Posterior cingulate gyrus (tissue), 11 donors: ENCODE results near the gene CTIF.

Source experiments
- DNase-seq, 10 donors: peaks; one replicate each; pipeline versions ENCODE4 v3.0.0 to v3.0.0-alpha.2; 2020 to 2021; ENCODE audit warnings: mixed read lengths in 3 of 10
- intact Hi-C: fragments of 100-400 bp; cut with DNase I; formaldehyde crosslinking; loops from one replicate; pipeline ENCODE4 v1.15.1; 2023

CTIF gene

GRCh38 chr18:48751727-48752468 lies 213.1 kb downstream of the CTIF start:
- intact Hi-C loops = no loop called here
- peak in 5 of 10 donors; percentile 37 to 83 (median 61) for DNase-seq

GRCh38 chr18:48752478-48752877 lies 213.6 kb downstream of the CTIF start:
- intact Hi-C loops = no loop called here
- peak in 3 of 10 donors; percentile 21 to 67 (median 45) for DNase-seq

- intact Hi-C loops = no loop called here
- peak in 3 of 10 donors; percentile 16 to 68 (median 58) for DNase-seq
Observed at GRCh38 chr18:48752928-48753327, 214.1 kb downstream of the CTIF start.

GRCh38 chr18:48753691-48754090 lies 214.9 kb downstream of the CTIF start:
- intact Hi-C loops = no loop called here
- DNase-seq = peak in 2 of 10 donors; percentile 57 to 63

- intact Hi-C loops = no loop called here
- peak in 3 of 10 donors; percentile 19 to 48 (median 43) for DNase-seq
Observed at GRCh38 chr18:48754559-48754958, 215.7 kb downstream of the CTIF start.

GRCh38 chr18:48754993-48755473 lies 216.2 kb downstream of the CTIF start:
- intact Hi-C loops = no loop called here
- DNase-seq = peak in 2 of 10 donors; percentile 27 to 37

GRCh38 chr18:48756511-48757226 lies 217.8 kb downstream of the CTIF start:
- peak in 2 of 10 donors; percentile 4 to 7 for DNase-seq
- intact Hi-C loops = no loop called here

GRCh38 chr18:48757367-48757766 lies 218.5 kb downstream of the CTIF start:
- no peak for DNase-seq
- intact Hi-C loops = no loop called here

- peak in 3 of 10 donors; percentile 52 to 80 (median 62) for DNase-seq
- intact Hi-C loops = no loop called here
Observed at GRCh38 chr18:48757906-48758305, 219.1 kb downstream of the CTIF start.

GRCh38 chr18:48761582-48761981 lies 222.8 kb downstream of the CTIF start:
- intact Hi-C loops = no loop called here
- peak in 3 of 10 donors; percentile 57 to 77 (median 65) for DNase-seq

GRCh38 chr18:48762022-48762421 lies 223.2 kb downstream of the CTIF start:
- DNase-seq = peak in 1 of 10 donors; percentile 20
- intact Hi-C loops = no loop called here

- intact Hi-C loops = no loop called here
- peak in 2 of 10 donors; percentile 69 to 81 for DNase-seq
Observed at GRCh38 chr18:48762836-48763718, 224.2 kb downstream of the CTIF start.

GRCh38 chr18:48763719-48764100 lies 224.9 kb downstream of the CTIF start:
- intact Hi-C loops = no loop called here
- DNase-seq = peak in 2 of 10 donors; percentile 43 to 60

- intact Hi-C loops = loop anchor here (5.0 kb wide), 1 partner anchor 88 kb away; no protein-coding TSS in a partner anchor
- peak in 3 of 10 donors; percentile 16 to 66 (median 39) for DNase-seq
Observed at GRCh38 chr18:48765053-48765452, 226.2 kb downstream of the CTIF start.

- peak in 1 of 10 donors; percentile 22 for DNase-seq
- intact Hi-C loops = loop anchor here (5.0 kb wide), 1 partner anchor 89 kb away; no protein-coding TSS in a partner anchor
Observed at GRCh38 chr18:48766026-48766425, 227.2 kb downstream of the CTIF start.

GRCh38 chr18:48766487-48766886 lies 227.7 kb downstream of the CTIF start:
- intact Hi-C loops = loop anchor here (5.0 kb wide), 1 partner anchor 89 kb away; no protein-coding TSS in a partner anchor
- peak in 3 of 10 donors; percentile 35 to 55 (median 54) for DNase-seq

- intact Hi-C loops = loop anchor here (5.0 kb wide), 1 partner anchor 90 kb away; no protein-coding TSS in a partner anchor
- peak in 2 of 10 donors; percentile 3 to 16 for DNase-seq
Observed at GRCh38 chr18:48767090-48767690, 228.4 kb downstream of the CTIF start.

GRCh38 chr18:48769006-48769636 lies 230.3 kb downstream of the CTIF start:
- peak in 3 of 10 donors; percentile 58 to 84 (median 77) for DNase-seq
- intact Hi-C loops = loop anchor here (5.0 kb wide), 1 partner anchor 92 kb away; no protein-coding TSS in a partner anchor

- peak in 1 of 10 donors; percentile 33 for DNase-seq
- intact Hi-C loops = loop anchor here (10.0 kb wide), 1 partner anchor 465 kb away; no protein-coding TSS in a partner anchor
Observed at GRCh38 chr18:48770243-48770642, 231.4 kb downstream of the CTIF start.
